ENCODE results near the gene FSD1. TPM values are rescaled to one million over a fixed set of nuclear protein-coding genes. Genes with fewer than 3 reads are reported as not detected.

FSD1 gene
- total and polyA plus RNA-seq, 2 donors from 2014 or later, result 0.85 to 1.1 TPM

DNA sequence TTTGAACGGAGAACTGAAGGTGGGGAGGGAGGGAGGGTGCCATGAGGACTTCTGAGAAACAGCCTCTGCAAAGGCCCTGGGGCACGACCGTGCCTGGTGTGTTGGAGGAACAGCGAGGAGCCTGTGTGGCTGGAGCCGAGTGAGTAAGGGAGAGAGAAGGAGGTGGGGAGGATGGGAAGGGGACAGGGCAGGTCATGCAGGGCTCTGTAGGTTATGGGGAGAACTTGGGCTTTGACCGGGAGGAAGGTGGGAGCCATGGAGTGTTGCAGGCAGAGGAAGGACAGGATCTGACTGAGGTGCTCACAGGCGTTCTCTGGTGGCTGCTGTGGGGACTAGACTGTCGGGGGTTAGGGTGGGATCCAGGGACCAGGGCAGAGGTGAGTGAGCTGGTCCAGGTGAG, 45.7 kb downstream of the FSD1 start:
- peaks cover 0 to 4% (median 2%) of the 10 kb centered on the region in 3 donors for H3K36me3 ChIP-seq (ENCODE audit: control insufficient read depth in 2 of 3, insufficient read depth in 3 of 3, low read length in 3 of 3)
- no peak overlapping the region for H3K27ac ChIP-seq (ENCODE audit: low read depth in 2 of 2, low read length in 2 of 2)
- H3K4me1 ChIP-seq (ENCODE audit: control insufficient read depth in 2 of 3, insufficient read depth in 2 of 3, low read depth in 1 of 3, low read length in 3 of 3), result no peaks in the 10 kb centered on the region
- FAIRE-seq (no peak), DNase-seq (no peak)
- no peaks in the 10 kb centered on the region for H3K9me3 ChIP-seq (ENCODE audit: control insufficient read depth in 2 of 3, insufficient read depth in 1 of 3, low read length in 3 of 3)
- intact Hi-C loops (cut with DNase I), result no loop called here
- no peak overlapping the region for H3K4me3 ChIP-seq (ENCODE audit: low read length in 3 of 3)
- no peaks in the 10 kb centered on the region for H3K27me3 ChIP-seq (ENCODE audit: control insufficient read depth, insufficient read depth, low read length)
- H3K9ac ChIP-seq (ENCODE audit: low read length in 3 of 3), result no peak overlapping the region
- TF ChIP-seq, protein P1, sequence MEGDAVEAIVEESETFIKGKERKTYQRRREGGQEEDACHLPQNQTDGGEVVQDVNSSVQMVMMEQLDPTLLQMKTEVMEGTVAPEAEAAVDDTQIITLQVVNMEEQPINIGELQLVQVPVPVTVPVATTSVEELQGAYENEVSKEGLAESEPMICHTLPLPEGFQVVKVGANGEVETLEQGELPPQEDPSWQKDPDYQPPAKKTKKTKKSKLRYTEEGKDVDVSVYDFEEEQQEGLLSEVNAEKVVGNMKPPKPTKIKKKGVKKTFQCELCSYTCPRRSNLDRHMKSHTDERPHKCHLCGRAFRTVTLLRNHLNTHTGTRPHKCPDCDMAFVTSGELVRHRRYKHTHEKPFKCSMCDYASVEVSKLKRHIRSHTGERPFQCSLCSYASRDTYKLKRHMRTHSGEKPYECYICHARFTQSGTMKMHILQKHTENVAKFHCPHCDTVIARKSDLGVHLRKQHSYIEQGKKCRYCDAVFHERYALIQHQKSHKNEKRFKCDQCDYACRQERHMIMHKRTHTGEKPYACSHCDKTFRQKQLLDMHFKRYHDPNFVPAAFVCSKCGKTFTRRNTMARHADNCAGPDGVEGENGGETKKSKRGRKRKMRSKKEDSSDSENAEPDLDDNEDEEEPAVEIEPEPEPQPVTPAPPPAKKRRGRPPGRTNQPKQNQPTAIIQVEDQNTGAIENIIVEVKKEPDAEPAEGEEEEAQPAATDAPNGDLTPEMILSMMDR (IDR thresholded peaks at IDR 0.05; ENCODE audit: borderline replicate concordance, extremely low read depth, insufficient read depth), result no peak

DNA sequence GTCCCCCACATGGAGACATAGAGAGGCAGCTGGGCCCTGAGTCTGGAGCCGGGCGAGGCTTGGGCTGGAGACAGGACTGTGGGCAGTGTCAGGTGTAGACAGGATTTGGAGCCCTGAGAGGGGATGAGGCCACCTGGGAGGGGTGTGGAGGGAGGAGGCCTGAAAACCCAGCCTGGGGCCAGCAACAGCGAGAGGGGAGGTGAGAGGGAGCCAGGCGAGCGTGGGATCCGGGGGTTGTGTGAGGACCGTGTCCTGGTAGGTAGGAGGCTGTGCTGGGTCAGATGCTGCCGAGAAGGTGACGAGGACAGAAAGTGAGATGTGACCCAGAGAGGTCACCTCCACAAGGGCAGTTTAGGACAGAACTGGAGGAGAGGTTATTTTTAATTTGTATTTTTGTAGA, 46.3 kb downstream of the FSD1 start:
- no peak overlapping the region for H3K27ac ChIP-seq (ENCODE audit: low read depth in 2 of 2, low read length in 2 of 2)
- intact Hi-C loops (cut with DNase I), result no loop called here
- TF ChIP-seq, protein P1 (IDR thresholded peaks at IDR 0.05; ENCODE audit: borderline replicate concordance, extremely low read depth, insufficient read depth), result no peak
- H3K36me3 ChIP-seq (ENCODE audit: control insufficient read depth in 2 of 3, insufficient read depth in 3 of 3, low read length in 3 of 3), result peaks cover 0 to 4% (median 2%) of the 10 kb centered on the region in 3 donors
- no peaks in the 10 kb centered on the region for H3K4me1 ChIP-seq (ENCODE audit: control insufficient read depth in 2 of 3, insufficient read depth in 2 of 3, low read depth in 1 of 3, low read length in 3 of 3)
- no peak overlapping the region for H3K9ac ChIP-seq (ENCODE audit: low read length in 3 of 3)
- no peak for FAIRE-seq
- no peaks in the 10 kb centered on the region for H3K9me3 ChIP-seq (ENCODE audit: control insufficient read depth in 2 of 3, insufficient read depth in 1 of 3, low read length in 3 of 3)
- DNase-seq, result no peak
- no peaks in the 10 kb centered on the region for H3K27me3 ChIP-seq (ENCODE audit: control insufficient read depth, insufficient read depth, low read length)
- no peak overlapping the region for H3K4me3 ChIP-seq (ENCODE audit: low read length in 3 of 3)

GRCh38 chr19:4352701-4353121, 48.3 kb downstream of the FSD1 start:
- Histone ChIP-seq H3K9me3 (ENCODE audit: control insufficient read depth in 2 of 3, insufficient read depth in 1 of 3, low read length in 3 of 3) (no peaks in the 10 kb centered on the region), H3K4me1 (ENCODE audit: control insufficient read depth in 2 of 3, insufficient read depth in 2 of 3, low read depth in 1 of 3, low read length in 3 of 3) (no peaks in the 10 kb centered on the region), H3K9ac (ENCODE audit: low read length in 3 of 3) (no peak overlapping the region), H3K4me3 (ENCODE audit: low read length in 3 of 3) (no peak overlapping the region), H3K27me3 (ENCODE audit: control insufficient read depth, insufficient read depth, low read length) (no peaks in the 10 kb centered on the region), H3K36me3 (ENCODE audit: control insufficient read depth in 2 of 3, insufficient read depth in 3 of 3, low read length in 3 of 3) (no peaks in the 10 kb centered on the region), H3K27ac (ENCODE audit: low read depth in 2 of 2, low read length in 2 of 2) (no peak overlapping the region)
- FAIRE-seq (no peak), DNase-seq (peak in 4 of 5 donors; percentile 58 to 84 (median 77))
- intact Hi-C loops (cut with DNase I), result no loop called here
- TF ChIP-seq, protein P1 (IDR thresholded peaks at IDR 0.05; ENCODE audit: borderline replicate concordance, extremely low read depth, insufficient read depth), result peak; percentile 81

GRCh38 chr19:4354282-4354681, 49.9 kb downstream of the FSD1 start:
- Histone ChIP-seq H3K4me1 (ENCODE audit: control insufficient read depth in 2 of 3, insufficient read depth in 2 of 3, low read depth in 1 of 3, low read length in 3 of 3) (no peaks in the 10 kb centered on the region), H3K36me3 (ENCODE audit: control insufficient read depth in 2 of 3, insufficient read depth in 3 of 3, low read length in 3 of 3) (no peaks in the 10 kb centered on the region), H3K4me3 (ENCODE audit: low read length in 3 of 3) (no peak overlapping the region), H3K27ac (ENCODE audit: low read depth in 2 of 2, low read length in 2 of 2) (no peak overlapping the region), H3K27me3 (ENCODE audit: control insufficient read depth, insufficient read depth, low read length) (no peaks in the 10 kb centered on the region), H3K9ac (ENCODE audit: low read length in 3 of 3) (no peak overlapping the region), H3K9me3 (ENCODE audit: control insufficient read depth in 2 of 3, insufficient read depth in 1 of 3, low read length in 3 of 3) (no peaks in the 10 kb centered on the region)
- FAIRE-seq (no peak), DNase-seq (no peak)
- intact Hi-C loops (cut with DNase I), result no loop called here
- TF ChIP-seq, protein P1 (IDR thresholded peaks at IDR 0.05; ENCODE audit: borderline replicate concordance, extremely low read depth, insufficient read depth), result no peak
